Activated T-helper 17 cell treated with anti-CD3 and anti-CD28 coated beads, Interleukin-2, amount 50 U/mL, for 72 hours (primary cell): ENCODE measurements around the gene IRAK4. TPM values are rescaled to one million over a fixed set of nuclear protein-coding genes. Genes with fewer than 3 reads are reported as not detected.
A peak's percentile ranks its signal among the peaks of the same experiment; 100 is the strongest.
"Not testable (repeated sequence)": the region's sequence is repeated elsewhere in the genome, so short reads cannot be mapped to it uniquely, and the experiment has no call there.

Source experiments
- ATAC-seq: fragments of 150-1000 bp; cut with Tn5 transposase; replicated peaks from 2 replicates; pipeline ENCODE4 v1.10.0; 2021; ENCODE audit warnings: mild to moderate bottlenecking, moderate library complexity
- H3K27ac Mint-ChIP-seq: one replicate; pipeline ENCODE4 v1.8.0; 2022; ENCODE audit warnings: mixed read lengths
- H3K27me3 Mint-ChIP-seq: one replicate; pipeline ENCODE4 v1.8.0; 2022; ENCODE audit warnings: mixed read lengths
- H3K36me3 Mint-ChIP-seq: one replicate; pipeline ENCODE4 v1.8.0; 2022; ENCODE audit warnings: low read depth, mild to moderate bottlenecking, mixed read lengths
- H3K4me1 Mint-ChIP-seq: one replicate; pipeline ENCODE4 v1.8.0; 2022; ENCODE audit warnings: mixed read lengths
- H3K4me3 Mint-ChIP-seq: one replicate; pipeline ENCODE4 v1.8.0; 2022; ENCODE audit warnings: mild to moderate bottlenecking, mixed read lengths
- H3K9me3 Mint-ChIP-seq: one replicate; pipeline ENCODE4 v1.8.0; 2022; ENCODE audit warnings: mixed read lengths
- total RNA-seq, 2 donors: library from RNA; stranded (reverse); gene quantifications; one replicate each; pipeline ENCODE4 v1.2.3, GENCODE V29; 2022

Gene IRAK4
- total RNA-seq, 2 donors from 2014 or later: 26.3 to 29.4 TPM

GRCh38 chr12:43751360-43751759, 7.4 kb upstream of the IRAK4 start:
- H3K27me3 Mint-ChIP-seq, ATAC-seq, H3K4me1 Mint-ChIP-seq, H3K9me3 Mint-ChIP-seq, H3K27ac Mint-ChIP-seq, H3K4me3 Mint-ChIP-seq: not testable (repeated sequence)
- peaks cover 62% of the 10 kb centered on the region for H3K36me3 Mint-ChIP-seq

DNA sequence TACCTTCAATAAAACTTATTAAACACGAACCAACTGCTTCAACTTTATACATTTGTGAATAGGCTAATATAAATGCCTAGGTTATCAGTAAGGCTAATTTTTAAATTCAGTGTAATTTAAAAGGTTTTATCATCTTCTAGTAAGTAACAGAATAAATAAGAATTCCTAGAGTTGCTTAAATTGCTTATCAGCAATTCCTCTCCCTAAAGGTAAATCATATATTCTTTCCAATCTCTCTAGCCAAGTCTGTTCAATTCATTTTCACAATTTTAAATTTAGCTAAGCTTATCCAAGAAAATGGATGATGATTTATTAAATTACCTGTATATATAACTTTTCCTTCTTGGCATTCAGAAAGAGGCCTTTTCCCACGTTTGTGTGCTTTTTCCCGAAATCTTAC, 4.7 kb upstream of the IRAK4 start:
- Mint-ChIP-seq H3K4me3 (peak overlapping the region; percentile 39), H3K4me1 (peaks cover 22% of the 10 kb centered on the region), H3K27me3 (no peaks in the 10 kb centered on the region), H3K36me3 (peaks cover 61% of the 10 kb centered on the region), H3K27ac (no peak overlapping the region), H3K9me3 (no peaks in the 10 kb centered on the region)
- no peak for ATAC-seq

DNA sequence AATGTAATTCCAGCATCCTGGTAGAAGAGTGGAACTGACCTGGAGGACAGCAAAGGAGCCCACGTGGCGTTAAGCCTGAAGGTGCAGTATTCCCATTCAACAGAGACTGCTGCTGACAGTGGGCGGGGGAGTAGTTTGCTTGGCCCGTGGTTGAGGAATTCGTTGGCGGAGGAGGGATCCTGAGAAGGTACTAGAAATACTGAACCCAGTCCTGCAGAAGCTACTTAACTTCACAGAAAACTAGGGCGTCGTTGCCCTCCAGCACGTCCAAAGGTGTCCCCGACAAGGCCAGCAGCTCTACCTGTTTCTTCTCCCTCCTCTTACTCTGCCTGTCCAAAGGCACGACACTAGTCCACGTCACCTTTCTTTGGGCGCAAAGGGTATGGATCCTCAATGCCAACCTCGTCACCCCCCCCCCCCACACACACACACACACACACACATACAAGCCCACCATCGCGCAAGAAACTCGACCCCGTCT, 464 bp upstream of the IRAK4 start:
- peak; percentile 10 for ATAC-seq
- Mint-ChIP-seq H3K9me3 (no peaks in the 10 kb centered on the region), H3K4me1 (peaks cover 35% of the 10 kb centered on the region), H3K27me3 (no peaks in the 10 kb centered on the region), H3K27ac (peak overlapping the region; percentile 96), H3K36me3 (peaks cover 46% of the 10 kb centered on the region), H3K4me3 (peak overlapping the region; percentile 90)

DNA sequence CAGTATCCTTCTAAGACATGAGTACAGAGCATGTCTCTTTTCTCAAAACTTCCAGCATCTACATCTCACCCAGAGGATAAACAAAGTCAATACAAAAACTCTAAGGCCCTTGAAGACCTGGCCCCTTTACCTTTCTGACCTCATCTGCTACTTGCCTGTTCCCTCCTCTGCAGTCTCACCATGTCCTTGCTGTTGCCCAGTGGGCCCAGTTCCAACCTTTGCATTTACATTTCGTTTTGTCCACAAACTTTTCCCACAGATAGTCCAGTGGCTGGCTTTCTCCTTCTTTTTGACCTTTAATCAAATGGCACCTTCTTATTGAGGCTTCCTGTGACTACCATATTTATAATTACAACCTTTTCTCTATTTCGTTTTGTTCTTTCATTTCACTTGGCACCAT, 1.6 kb downstream of the IRAK4 start:
- Mint-ChIP-seq H3K27me3 (no peaks in the 10 kb centered on the region), H3K36me3 (peaks cover 32% of the 10 kb centered on the region), H3K9me3 (no peaks in the 10 kb centered on the region), H3K4me3 (peak overlapping the region; percentile 90), H3K27ac (peak overlapping the region; percentile 96), H3K4me1 (peaks cover 40% of the 10 kb centered on the region)
- no peak for ATAC-seq

DNA sequence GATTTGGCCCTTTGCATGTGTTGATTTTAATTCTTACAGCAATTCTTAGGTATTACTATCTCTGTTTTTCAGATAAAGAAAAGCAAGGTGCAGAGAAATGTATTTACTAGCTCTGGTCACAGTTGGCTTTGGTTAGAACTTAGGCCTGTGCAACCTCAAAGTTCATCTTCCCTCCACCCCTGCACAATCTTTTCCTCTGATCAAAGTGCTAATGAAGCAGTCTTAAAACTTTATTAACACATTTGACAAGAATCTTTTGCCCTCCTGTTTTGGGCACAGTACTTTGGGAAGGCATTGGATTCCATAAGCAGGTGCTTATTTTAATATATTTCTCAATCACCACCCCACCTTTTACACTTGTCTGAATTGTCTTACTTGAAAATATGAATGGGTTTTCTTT, 2.7 kb downstream of the IRAK4 start:
- H3K9me3 Mint-ChIP-seq: no peaks in the 10 kb centered on the region
- H3K27ac Mint-ChIP-seq: peak overlapping the region; percentile 14
- H3K36me3 Mint-ChIP-seq: peaks cover 31% of the 10 kb centered on the region
- H3K4me1 Mint-ChIP-seq: peaks cover 36% of the 10 kb centered on the region
- ATAC-seq: no peak
- H3K27me3 Mint-ChIP-seq: no peaks in the 10 kb centered on the region
- H3K4me3 Mint-ChIP-seq: peak overlapping the region; percentile 90

- H3K27ac Mint-ChIP-seq: no peak overlapping the region
- no peak for ATAC-seq
- peaks cover 29% of the 10 kb centered on the region for H3K4me1 Mint-ChIP-seq
- peak overlapping the region; percentile 90 for H3K4me3 Mint-ChIP-seq
- H3K9me3 Mint-ChIP-seq: no peaks in the 10 kb centered on the region
- peaks cover 29% of the 10 kb centered on the region for H3K36me3 Mint-ChIP-seq
- H3K27me3 Mint-ChIP-seq: no peaks in the 10 kb centered on the region
Observed at GRCh38 chr12:43762596-43762995, 3.8 kb downstream of the IRAK4 start.

DNA sequence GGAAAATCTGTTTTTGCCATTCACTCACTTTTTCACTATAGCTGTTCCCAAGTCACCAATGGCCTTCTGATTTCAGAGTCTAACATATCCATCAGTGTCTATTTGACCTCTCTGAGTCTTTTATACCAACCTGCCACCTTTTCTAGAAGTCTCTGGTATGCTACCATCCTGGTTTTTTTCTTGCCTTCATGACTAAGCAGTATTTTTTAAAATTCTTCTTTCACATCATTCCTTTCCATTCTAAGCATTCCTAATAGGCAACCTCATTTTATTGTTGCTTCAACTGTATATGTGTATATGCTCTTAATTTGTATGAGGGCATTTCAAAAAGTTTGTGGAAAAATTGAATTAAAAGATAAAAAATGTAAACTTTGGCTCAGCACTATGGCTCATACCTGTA, 5.0 kb downstream of the IRAK4 start:
- no peaks in the 10 kb centered on the region for H3K27me3 Mint-ChIP-seq
- peaks cover 25% of the 10 kb centered on the region for H3K36me3 Mint-ChIP-seq
- no peak overlapping the region for H3K27ac Mint-ChIP-seq
- H3K4me1 Mint-ChIP-seq: peaks cover 24% of the 10 kb centered on the region
- H3K4me3 Mint-ChIP-seq: no peak overlapping the region
- ATAC-seq: no peak
- H3K9me3 Mint-ChIP-seq: no peaks in the 10 kb centered on the region

DNA sequence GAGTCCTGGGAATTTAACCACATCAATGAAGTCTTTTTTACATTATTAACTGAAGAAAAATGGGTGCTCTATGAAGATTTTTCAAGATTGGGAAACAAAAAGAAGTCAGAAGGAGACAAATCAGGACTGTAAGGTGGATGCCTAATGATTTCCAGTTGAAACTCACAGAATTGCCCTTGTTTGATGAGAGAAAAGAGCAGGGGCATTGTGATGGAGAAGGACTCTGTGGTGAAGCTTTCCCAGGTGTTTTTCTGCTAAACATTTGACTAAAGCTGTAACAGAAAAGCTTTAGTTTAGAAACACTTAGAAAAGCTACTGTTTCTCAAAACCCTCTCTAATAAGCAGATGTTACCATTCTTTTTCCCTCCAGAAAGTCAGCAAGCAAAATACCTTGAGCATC, 5.8 kb downstream of the IRAK4 start:
- Mint-ChIP-seq H3K36me3 (peaks cover 25% of the 10 kb centered on the region), H3K4me3 (no peak overlapping the region), H3K27me3 (no peaks in the 10 kb centered on the region), H3K27ac (no peak overlapping the region), H3K9me3 (no peaks in the 10 kb centered on the region), H3K4me1 (peaks cover 24% of the 10 kb centered on the region)
- ATAC-seq: no peak

DNA sequence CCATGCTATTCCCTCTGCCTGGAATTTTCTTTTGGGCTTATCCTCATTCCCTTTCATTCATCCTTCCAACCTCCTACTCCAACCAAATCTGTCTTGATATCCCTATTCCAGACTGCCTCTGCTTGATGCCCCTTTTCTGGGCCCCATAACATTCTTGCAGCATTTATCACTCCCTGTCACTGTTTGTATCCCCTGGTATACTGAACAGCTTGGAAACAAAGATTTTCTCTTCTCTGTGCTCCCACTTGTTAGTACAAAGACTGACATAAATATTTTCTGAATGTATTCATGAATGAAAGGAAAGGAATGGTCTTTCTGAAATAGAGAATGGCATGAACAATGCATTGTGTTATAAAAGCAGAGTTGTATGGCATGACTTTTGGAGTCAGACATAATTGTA, 7.5 kb downstream of the IRAK4 start:
- peaks cover 17% of the 10 kb centered on the region for H3K36me3 Mint-ChIP-seq

GRCh38 chr12:43776498-43776897, 17.7 kb downstream of the IRAK4 start:
- ATAC-seq: no peak
- Mint-ChIP-seq H3K27me3 (no peaks in the 10 kb centered on the region), H3K9me3 (no peaks in the 10 kb centered on the region), H3K27ac (no peak overlapping the region), H3K4me3 (no peak overlapping the region), H3K36me3 (peaks cover 11% of the 10 kb centered on the region), H3K4me1 (no peaks in the 10 kb centered on the region)

More for the DNA sequence above, 7.5 kb downstream of the IRAK4 start:
- Mint-ChIP-seq H3K4me1 (peaks cover 14% of the 10 kb centered on the region), H3K27ac (no peak overlapping the region), H3K27me3 (no peaks in the 10 kb centered on the region), H3K4me3 (no peak overlapping the region), H3K9me3 (no peaks in the 10 kb centered on the region)
- no peak for ATAC-seq

DNA sequence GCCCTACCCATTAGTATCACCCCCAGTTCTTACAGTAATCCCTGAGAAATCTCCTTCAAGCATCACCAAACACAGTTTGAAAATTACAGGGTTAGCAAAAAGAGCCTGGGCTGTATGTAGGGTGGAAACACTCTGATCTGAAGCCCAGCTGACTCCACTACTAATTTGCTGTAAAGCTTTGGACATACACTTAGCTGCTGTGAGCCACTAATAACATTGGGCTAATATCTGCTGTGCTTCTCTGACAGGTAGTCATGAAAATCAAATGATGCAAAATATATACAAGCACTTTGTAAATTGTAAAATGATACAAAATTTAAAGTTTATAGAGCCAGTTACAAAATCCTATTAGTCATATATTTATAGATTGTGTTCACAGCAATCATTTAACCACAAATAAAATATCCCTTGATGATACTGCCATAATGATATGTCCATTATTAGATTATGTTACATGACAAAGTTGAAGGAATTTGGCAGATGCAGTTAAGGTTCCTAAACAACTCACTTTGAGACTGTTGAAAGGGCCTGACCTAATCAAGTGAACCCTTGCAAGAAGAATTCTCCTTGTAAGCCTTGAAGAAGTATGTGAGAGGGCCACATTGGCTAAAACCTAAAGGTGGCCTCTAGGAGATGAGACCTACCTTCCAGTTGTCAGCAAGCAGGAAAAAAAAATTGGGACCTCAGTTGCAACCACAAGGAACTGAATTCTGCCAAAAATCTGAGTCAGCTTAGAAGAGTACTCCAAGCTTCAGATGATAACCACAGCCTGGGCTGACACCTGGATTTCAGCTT, 28.3 kb downstream of the IRAK4 start:
- Mint-ChIP-seq H3K4me1 (peaks cover 3% of the 10 kb centered on the region), H3K4me3 (no peak overlapping the region), H3K27me3 (no peaks in the 10 kb centered on the region), H3K9me3 (peaks cover 3% of the 10 kb centered on the region), H3K27ac (no peak overlapping the region), H3K36me3 (peaks cover 53% of the 10 kb centered on the region)
- ATAC-seq: no peak

DNA sequence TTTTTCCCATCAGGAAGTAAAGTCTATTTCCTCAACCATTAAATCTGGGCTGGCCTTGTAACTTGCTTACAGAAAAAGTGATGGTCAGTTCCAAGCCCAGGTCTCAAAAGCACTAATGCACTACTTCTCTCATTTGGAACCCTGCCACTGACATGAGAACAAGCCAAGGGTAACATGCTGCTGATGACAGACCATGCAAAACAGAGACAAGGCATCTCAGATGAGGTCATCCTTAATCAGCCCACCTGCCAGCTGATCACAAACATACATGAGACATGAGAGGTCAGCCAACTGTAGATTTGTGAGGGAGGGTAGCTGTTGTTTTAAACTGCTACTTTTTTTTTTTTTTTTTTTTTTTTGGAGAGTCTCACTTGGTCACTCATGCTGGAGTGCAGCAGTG, 31.2 kb downstream of the IRAK4 start:
- Mint-ChIP-seq H3K36me3 (peaks cover 51% of the 10 kb centered on the region), H3K9me3 (peaks cover 4% of the 10 kb centered on the region), H3K4me3 (no peak overlapping the region), H3K4me1 (peaks cover 4% of the 10 kb centered on the region), H3K27me3 (no peaks in the 10 kb centered on the region), H3K27ac (no peak overlapping the region)
- ATAC-seq: no peak

DNA sequence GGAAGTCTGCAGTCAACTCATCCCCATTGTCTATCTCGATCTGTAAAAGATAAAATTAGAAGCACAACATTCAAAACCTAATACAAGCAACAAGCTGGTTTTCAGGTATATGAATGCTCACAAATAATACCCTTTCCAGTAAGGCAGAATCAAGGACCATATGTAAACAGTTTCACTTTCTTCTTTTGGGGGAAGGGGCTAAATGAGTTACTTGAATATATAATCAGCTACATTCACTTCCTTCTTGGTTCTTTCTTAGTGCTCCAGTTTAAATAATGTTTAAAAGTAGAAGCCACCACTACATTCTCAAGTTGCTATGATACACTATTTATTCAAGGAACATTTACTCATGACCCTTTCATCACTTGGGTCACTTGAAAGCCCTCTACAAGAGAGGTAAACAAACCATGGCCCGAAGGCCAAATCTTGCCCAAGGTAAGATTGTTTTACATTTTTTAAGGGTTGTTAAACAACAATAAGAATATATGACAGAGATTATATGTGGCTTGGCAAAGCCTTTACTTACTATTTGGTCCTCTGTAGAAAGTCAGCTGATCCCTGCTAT, 37.0 kb downstream of the IRAK4 start:
- H3K9me3 Mint-ChIP-seq: peaks cover 4% of the 10 kb centered on the region
- peak overlapping the region; percentile 64 for H3K27ac Mint-ChIP-seq
- H3K4me3 Mint-ChIP-seq: no peak overlapping the region
- peaks cover 74% of the 10 kb centered on the region for H3K36me3 Mint-ChIP-seq
- peaks cover 4% of the 10 kb centered on the region for H3K4me1 Mint-ChIP-seq
- ATAC-seq: no peak
- H3K27me3 Mint-ChIP-seq: no peaks in the 10 kb centered on the region

GRCh38 chr12:43797561-43798217, 38.9 kb downstream of the IRAK4 start:
- Mint-ChIP-seq H3K4me3 (no peak overlapping the region), H3K4me1 (no peaks in the 10 kb centered on the region), H3K27me3 (no peaks in the 10 kb centered on the region), H3K36me3 (peaks cover 85% of the 10 kb centered on the region), H3K27ac (peak overlapping the region; percentile 64), H3K9me3 (no peaks in the 10 kb centered on the region)
- ATAC-seq: no peak
